NCI-H2171 treated with DMSO at 0.1 percent for 48 hours (cell line): ENCODE results near the gene TRAF4.
"Not testable (repeated sequence)": the region's sequence is repeated elsewhere in the genome, so short reads cannot be mapped to it uniquely, and the experiment has no call there.

Experiments used
- DNase-seq: peaks from one replicate; lab custom pipeline; 2025; lab: John Stamatoyannopoulos, UW

Gene TRAF4

DNA sequence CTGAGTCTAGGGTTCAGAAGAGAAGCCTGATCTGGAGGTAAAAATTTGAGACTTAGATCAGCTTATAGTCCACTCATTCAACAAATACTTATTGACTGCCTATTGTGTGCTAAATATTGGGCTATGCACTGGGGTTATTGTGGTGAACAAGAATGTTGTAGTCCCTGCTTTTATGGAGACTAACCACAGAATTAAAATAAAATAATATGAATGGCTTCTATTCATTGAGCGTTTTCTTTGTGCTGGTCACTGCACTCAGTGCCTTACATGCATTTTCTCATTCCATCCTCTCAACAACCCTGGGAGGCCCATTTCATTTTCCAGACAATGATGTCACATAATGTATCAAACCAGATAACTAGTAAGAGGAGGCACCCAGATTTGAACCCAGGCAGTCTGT is 10.5 kb upstream of the TRAF4 start:
- no peak for DNase-seq

DNA sequence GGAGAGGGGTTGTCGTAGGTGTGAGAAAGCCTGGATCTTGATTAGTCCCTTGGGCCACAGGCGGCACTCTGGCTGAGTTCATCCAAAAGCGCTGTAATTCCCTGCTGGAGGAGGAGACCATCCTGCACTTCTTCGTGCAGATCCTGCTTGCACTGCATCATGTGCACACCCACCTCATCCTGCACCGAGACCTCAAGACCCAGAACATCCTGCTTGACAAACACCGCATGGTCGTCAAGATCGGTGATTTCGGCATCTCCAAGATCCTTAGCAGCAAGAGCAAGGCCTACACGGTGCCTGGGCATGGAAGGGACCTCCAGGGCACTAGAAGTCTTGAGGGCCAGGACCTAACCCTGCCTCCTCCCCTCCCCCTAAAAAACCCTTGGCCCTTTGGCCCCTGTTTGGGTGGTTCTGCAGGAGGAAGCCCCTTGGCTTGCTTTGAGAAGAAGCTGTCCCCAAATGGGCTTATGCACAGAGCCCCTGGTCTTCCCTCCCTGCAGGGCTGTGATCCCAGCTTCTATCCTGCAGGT is 9.0 kb upstream of the TRAF4 start:
- DNase-seq = no peak

DNA sequence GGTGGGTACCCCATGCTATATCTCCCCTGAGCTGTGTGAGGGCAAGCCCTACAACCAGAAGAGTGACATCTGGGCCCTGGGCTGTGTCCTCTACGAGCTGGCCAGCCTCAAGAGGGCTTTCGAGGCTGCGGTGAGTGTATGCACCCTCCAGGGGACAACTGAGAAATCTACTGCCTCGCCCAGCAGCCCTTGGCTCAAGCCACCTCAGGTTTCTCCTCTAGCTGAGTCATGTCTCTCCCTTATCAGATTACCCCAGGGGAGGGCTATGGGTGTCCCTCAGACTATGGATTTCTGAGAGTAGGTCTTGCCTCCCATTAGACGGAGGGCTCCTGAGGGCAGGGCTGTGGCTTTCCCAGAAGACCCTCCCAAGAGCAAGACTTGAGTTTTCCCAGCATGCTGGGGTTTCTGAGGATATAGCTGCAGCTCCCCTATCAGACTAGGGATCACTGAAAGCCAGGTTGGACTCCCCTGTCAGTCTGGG is 8.5 kb upstream of the TRAF4 start:
- DNase-seq = no peak

DNA sequence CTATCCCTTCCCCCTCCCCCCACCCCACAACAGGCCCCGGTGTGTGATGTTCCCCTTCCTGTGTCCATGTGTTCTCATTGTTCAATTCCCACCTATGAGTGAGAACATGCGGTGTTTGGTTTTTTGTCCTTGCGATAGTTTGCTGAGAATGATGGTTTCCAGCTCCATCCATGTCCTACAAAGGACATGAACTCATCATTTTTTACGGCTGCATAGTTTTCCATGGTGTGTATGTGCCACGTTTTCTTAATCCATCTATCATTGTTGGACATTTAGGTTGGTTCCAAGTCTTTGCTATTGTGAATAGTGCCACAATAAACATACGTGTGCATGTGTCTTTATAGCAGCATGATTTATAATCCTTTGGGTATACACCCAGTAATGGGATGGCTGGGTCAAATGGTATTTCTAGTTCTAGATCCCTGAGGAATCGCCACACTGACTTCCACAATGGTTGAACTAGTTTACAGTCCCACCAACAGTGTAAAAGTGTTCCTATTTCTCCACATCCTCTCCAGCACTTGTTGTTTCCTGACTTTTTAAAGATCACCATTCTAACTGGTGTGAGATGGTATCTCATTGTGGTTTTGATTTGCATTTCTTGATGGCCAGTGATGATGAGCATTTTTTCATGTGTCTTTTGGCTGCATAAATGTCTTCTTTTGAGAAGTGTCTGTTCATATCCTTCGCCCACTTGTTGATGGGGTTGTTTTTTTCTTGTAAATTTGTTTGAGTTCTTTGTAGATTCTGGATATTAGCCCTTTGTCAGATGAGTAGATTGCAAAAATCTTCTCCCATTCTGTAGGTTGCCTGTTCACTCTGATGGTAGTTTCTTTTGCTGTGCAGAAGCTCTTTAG is 7.7 kb upstream of the TRAF4 start:
- not testable (repeated sequence) for DNase-seq

DNA sequence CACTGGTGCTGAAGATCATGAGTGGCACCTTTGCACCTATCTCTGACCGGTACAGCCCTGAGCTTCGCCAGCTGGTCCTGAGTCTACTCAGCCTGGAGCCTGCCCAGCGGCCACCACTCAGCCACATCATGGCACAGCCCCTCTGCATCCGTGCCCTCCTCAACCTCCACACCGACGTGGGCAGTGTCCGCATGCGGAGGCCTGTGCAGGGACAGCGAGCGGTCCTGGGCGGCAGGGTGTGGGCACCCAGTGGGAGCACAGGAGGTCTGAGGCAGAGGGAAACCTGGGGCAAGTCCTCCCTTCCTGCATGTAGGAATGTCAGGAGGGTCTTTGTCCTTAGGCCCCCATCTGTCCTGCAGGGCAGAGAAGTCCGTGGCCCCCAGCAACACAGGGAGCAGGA is 6.5 kb upstream of the TRAF4 start:
- no peak for DNase-seq

DNA sequence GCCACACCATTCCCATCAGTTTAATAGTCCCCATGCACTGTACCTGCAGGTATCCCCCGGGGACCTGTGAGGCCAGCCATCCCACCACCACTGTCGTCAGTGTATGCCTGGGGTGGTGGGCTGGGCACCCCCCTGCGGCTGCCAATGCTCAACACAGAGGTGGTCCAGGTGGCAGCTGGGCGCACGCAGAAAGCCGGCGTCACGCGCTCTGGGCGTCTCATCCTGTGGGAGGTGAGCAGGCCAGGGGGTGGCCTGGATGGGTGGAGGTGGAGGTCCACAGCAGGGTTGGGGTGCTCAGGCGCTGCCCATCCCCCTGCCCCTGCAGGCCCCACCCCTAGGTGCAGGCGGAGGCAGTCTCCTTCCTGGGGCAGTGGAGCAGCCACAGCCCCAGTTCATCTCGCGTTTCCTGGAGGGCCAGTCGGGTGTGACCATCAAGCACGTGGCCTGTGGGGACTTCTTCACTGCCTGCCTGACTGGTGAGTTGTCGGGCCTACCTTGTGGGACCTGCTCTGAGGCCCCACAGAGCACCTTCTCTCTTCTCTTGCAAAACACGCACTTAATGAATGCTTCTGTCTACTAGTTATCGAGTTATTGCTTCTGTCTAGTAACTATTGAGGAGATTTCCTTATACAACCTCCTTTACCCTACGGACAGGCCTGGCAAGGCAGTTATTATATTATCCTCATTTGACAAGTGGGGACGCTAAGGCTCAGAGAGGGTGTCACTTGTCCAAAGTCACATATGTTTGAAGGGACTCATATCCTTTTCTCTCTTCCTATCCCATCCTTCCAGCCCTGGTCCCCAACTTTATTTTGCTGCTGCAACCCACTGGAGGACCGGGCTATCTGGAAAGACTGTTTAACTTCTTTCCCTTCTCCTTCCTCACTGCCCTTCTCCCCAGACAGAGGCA is 5.8 kb upstream of the TRAF4 start:
- no peak for DNase-seq

DNA sequence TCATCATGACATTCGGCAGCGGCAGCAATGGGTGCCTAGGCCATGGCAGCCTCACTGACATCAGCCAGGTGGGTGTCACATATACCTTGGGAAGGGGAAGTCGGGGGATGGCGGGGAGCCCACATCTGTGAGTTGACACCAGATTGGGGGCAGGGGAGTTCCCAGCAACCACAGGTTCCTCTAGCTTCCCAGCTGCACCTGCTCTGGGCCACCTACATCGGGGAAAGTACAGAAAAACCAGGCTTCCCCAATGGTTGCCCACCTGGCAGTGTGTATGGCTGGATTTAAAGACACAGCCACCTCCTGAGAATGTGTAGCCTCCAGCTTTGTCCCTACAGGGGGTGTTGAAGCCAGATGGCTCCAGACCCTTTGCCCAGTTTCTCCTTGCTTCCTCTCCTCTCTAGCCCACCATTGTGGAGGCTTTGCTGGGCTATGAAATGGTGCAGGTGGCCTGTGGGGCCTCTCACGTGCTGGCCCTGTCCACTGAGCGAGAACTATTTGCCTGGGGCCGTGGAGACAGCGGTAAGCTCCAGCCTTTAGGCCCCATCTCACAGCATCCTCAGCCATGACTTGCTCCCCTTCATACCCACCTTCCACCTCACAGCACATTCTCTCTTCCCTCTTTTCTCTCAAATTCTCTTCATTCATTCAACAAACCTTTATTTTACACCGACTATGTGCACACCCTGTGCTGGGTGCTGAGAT is 5.0 kb upstream of the TRAF4 start:
- DNase-seq = no peak

DNA sequence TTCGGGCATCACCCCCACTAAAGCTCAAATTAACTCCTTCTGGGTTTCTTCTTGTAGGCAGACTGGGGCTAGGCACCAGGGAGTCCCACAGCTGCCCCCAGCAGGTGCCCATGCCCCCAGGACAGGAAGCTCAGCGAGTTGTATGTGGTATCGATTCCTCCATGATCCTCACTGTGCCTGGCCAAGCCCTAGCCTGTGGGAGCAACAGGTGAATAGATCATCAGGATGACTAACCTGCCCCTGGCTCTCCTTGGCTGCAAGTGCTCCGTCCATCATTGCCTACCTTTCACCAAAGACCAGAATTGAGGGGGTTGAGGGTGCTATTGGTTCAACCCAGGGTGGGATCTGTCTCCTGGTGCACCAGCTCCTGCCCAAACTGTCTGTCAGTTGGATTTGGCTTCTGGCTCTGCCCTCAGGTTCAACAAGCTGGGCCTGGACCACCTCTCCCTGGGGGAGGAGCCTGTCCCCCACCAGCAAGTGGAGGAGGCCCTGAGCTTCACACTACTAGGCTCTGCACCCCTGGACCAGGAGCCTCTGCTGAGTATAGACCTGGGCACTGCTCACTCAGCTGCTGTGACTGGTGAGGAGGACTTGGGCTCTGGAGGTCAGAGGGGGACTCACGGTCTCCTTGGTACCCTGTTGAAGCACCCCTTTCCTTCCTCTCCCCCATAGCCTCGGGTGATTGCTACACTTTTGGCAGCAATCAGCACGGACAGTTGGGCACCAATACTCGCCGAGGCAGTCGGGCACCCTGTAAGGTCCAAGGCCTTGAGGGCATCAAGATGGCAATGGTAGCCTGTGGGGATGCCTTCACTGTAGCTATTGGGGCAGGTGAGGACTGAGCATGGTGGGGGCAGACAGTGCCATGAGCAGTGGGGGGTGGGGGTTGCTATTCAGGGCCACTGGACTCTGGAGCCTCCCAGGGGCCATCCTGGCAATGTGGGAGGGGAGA is 3.1 kb upstream of the TRAF4 start:
- no peak for DNase-seq

DNA sequence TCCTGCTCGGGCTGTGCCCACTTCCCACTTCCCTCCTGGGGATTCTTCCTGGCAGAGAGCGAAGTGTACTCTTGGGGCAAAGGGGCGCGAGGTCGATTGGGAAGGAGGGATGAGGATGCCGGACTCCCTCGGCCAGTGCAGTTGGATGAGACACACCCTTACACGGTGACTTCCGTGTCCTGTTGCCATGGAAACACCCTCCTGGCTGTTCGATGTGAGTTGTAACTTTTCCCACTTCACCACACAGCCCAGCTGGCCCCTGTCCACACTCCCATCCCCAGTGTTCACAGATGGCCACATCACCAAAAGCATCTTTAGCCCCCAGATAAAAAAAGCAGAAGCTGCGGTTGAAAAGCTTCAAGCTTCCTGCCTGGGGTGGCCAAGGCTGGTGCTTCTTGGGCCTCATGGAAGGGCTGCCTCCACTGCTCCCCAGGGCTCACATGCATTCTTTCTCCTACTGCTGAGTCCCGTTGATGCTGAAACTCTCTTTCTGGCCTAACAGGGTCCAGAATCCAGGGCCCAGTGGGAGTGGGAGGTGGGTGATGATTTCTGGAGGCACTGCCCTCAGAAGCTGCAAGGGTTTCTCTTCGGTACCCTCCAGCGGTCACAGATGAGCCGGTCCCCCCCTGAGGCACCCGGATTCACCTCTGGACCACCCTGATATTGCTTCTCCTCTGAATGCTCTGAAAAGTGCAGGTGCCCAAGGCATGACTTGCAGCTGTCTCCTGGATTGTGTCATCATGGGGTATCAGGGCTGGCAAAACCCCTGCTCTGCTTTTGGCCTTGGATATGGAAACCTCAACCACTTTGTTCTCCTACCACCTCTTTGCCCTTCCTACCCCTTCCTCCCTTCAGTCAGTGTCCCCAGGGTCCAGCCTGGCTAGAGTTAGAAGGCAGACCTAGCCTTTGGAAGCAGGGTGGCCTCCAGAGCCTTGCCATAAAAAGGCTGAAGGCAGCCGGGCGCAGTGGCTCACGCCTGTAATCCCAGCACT is 2.2 kb upstream of the TRAF4 start:
- DNase-seq = no peak

DNA sequence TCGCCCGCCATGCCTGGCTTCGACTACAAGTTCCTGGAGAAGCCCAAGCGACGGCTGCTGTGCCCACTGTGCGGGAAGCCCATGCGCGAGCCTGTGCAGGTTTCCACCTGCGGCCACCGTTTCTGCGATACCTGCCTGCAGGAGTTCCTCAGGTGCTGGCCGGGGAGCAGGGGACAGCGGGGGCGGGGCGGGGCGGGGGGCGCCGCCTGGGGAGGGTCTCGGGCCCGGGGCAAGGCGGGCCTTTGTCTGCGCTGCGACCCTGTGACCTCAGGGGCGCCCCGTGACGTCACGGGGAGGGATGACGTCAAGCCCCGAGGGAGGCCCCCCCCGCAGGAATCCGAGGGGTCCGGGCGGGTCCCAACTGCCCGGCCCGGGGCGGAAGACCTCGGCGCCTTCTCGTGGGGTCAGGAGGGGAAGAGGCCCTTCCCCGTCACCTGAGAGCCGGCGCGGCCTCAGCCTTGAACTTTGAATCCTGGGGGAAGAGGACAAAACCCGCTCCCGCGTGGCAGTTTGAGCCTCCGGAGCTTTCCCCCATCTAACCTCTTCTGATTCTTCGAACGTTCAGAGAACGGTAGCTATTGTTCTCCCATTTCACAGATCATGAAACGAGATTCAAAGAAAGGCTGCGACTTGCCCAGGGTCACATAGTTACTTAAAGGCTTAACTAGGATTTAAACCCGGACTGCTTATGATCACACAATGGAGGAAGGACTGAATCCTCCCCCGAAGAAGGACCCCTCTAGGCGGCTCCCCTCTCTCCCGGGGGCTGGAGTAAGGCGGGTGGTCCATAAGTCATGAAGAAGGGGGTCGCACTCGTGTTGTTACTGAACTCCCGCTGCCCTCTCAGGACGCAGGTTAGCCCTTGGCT is 527 bp downstream of the TRAF4 start:
- peak; percentile 48 for DNase-seq

DNA sequence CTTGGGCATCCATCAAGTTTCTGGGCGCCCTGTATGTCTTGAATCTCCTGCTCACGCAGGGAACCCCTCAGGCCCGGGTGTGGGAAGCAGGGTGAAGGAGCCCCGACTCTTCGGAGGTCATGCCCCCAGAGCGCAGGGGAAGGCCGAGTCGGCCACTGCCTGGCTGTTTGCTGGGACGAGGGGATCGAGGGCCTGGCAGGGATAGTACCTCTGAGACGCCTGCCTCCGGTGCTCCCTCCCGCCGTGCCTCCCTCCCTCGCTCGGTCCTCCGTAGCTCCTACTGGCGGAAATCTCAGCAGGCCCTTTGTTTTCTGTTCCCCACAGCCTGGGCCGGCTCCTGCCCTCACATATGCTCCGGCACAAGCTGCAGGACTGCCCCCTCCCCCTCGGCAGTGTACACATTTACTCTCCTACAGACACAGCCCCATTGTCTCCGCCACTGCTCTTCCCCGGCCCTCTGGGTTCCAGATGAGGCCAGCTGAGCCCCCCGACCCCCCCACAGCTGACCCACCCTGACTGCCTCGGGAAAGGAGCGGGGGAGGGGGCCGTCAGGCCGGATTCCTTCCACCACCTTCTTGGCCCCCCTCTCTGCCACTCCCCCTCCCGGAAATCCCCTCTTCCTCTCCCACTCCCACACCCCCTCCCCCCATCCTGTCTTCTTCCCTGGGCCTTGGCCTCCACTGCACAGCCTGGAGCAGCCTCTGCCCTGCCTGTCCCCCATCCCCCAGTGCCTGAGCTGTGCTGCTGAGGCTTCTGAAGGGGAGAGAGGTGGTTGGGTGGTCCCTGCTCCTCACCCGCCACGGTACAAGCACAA is 1.4 kb downstream of the TRAF4 start:
- peak; percentile 34 for DNase-seq

DNA sequence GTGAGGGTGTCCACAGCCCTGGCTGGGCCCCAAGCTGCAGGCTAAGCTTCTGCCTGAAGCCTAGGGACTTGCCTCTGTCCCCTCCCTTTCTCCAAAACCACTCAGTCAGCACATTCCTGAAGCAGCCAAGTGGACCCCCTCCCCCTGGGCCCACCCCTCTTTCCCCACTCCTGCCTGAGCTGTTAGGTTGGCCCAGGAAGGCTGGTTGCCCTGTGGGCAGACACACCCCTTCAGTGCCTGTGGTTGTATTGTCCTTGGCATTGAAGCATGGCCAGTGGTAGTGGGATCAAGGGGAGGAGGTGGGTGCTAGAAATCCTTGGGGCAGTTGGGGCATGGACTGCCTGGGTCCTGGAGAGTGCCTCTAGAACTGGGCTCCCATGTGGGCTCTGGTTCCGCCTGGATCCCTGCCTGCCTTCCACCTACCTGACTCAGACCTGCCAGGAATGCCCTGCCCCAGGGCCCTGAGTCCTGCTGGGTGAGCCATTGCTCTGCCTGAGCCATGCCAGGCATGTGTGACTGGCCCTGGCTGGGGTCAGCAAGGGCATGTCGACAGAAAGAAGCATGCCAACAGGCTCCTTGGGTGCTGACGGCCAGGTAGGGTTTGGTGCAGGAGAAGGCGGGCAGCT is 2.1 kb downstream of the TRAF4 start:
- DNase-seq = no peak

DNA sequence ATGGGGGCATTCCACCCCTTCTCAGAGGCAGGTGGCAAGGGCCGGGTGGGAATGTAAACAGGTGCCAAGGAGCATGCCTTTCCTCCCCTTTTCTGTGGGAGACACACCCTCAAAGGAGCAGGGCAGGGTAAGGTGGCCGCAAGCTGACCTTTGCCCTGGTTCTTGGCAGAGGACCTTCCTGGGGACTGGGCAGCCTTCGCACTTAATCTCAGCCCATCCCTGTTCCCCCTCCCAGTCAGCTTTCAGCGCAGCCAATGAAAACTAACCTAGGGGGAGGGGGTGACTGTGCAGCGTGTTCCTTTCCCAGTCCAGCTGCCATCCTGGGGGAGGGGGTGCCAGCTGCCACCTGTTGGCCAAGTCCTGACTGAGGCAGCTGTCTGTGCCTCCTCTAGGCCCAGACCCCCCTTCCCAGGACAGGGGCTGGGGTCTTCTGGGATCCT is 2.8 kb downstream of the TRAF4 start:
- DNase-seq = peak; percentile 89

DNA sequence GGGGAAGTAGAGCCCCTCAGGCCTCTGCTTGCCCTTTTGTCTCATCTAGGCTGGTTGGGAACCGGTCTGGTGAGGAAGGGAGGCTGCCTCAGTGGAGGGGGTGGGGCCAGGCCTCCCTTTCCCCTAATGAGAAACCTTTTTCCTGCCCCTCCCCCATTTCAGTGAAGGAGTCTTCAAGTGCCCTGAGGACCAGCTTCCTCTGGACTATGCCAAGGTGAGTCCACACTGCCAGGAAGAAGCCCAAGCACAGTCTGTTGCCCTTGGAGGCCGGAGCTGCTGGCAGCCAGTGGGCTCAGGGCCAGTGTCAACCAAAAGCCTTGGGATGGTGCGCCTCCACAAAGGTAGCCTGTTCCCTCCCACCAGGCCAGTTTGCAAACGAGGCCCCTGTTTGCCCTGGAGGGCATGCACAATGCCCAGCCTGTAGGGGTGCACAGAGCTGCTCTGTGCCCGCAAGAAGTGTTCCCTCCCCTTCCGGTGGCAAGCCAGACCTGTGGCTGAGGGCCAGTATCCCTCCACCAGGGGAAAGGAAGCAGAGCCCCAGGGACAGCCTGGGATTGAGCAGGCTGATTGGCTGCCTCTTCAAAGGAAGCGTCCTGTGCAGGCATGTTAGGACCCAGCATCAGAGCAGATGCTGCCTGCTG is 3.4 kb downstream of the TRAF4 start:
- peak; percentile 69 for DNase-seq

DNA sequence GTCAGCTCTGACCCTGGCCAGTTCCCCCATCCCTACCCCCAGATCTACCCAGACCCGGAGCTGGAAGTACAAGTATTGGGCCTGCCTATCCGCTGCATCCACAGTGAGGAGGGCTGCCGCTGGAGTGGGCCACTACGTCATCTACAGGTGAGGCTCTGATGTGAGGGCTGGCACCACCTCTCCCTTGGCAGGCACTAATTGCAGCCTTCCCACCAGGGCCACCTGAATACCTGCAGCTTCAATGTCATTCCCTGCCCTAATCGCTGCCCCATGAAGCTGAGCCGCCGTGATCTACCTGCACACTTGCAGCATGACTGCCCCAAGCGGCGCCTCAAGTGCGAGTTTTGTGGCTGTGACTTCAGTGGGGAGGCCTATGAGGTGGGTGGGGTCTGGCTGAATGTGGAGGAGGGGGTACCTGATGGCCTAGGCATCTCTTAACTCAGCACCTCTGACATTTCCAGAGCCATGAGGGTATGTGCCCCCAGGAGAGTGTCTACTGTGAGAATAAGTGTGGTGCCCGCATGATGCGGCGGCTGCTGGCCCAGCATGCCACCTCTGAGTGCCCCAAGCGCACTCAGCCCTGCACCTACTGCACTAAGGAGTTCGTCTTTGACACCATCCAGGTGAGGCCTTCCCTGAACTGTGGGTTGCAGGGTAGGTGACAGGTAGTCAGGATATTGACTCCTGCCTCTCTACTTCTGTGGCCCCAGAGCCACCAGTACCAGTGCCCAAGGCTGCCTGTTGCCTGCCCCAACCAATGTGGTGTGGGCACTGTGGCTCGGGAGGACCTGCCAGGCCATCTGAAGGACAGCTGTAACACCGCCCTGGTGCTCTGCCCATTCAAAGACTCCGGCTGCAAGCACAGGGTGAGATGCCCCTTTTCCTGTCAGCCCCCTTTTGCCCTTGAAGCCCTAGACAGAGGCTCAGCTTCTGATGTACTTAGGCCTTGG is 4.3 kb downstream of the TRAF4 start:
- no peak for DNase-seq
